GM18499 (cell line): ENCODE measurements around the gene FRMD4A.

Source experiments
- ATAC-seq: cut with Tn5 transposase; IDR thresholded peaks from one replicate; pipeline ENCODE4 v1.9.1; 2021; ENCODE audit warnings: moderate number of reproducible peaks; ENCODE audit not compliant: insufficient read depth, unreplicated experiment

Gene FRMD4A

GRCh38 chr10:13810568-13810967 is 520.2 kb downstream of the FRMD4A start:
- ATAC-seq = no peak

DNA sequence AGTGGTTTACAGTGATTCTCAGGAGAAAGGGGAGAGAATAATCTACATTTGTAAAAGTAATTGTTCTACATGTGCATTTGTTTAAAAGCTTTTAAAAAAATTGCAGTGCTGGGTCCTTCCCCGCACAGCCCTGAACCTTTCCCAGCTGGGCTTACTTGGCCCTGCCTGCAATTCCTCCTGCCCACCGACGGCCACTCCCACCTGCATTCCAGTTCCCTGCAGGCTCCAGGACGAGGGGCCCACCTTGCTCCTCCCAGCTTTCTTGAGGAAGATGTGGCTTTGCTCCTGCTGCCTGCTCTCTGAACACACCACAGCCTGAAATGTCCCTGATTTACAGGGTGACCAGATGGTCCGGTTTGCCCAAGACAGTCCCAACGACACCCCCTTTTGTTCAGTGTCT is 521.3 kb downstream of the FRMD4A start:
- ATAC-seq = no peak

DNA sequence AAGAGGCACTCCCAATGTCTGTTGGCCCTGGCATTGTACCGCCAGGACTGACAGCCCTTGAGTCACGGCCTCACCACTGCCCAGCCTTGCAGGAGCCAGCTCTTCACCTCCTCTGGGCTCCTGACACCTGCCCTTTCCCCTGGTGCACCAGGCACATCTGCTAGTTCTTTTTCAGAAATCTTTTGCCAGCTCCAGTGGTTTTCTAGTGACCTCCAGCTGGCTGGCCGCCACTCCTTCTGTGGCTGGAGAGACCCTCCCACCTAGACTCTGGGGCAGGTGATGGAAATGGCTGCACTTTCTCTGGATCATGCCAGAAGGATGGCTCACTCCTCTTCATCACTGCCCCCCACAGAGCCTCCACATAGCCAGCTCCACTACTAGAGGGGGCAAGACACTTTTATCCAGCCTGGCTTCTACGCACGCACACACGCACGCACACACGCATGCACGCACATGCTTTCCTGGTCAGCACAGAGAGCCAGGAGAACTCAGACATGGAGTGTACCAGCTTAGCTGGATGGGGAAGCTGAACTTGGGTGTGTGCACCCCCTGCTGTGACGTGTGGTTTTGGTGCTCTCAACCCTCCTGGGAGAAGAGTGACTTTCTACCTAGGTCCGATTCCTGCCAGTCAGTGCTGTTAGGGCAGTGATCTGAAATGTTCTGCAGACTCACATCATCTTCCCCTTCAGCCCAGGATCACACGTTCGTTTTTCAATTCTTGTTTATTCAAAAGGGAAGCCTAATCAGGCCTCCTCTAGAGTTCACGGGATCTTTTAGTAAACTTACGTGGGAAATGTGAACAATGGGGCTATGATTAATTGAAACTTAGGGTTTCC is 522.0 kb downstream of the FRMD4A start:
- ATAC-seq = no peak

- ATAC-seq = no peak
These were observed 524.3 kb downstream of the FRMD4A start for GRCh38 chr10:13806419-13806818.

GRCh38 chr10:13803566-13804554 is 526.9 kb downstream of the FRMD4A start:
- no peak for ATAC-seq

- ATAC-seq = no peak
These were observed 528.8 kb downstream of the FRMD4A start for GRCh38 chr10:13801907-13802288.

GRCh38 chr10:13801156-13801906 is 529.4 kb downstream of the FRMD4A start:
- ATAC-seq = no peak

- no peak for ATAC-seq
These were observed 533.6 kb downstream of the FRMD4A start for GRCh38 chr10:13797164-13797563.

GRCh38 chr10:13795653-13796555 is 534.8 kb downstream of the FRMD4A start:
- ATAC-seq = no peak

GRCh38 chr10:13794992-13795612 is 535.6 kb downstream of the FRMD4A start:
- ATAC-seq = no peak

DNA sequence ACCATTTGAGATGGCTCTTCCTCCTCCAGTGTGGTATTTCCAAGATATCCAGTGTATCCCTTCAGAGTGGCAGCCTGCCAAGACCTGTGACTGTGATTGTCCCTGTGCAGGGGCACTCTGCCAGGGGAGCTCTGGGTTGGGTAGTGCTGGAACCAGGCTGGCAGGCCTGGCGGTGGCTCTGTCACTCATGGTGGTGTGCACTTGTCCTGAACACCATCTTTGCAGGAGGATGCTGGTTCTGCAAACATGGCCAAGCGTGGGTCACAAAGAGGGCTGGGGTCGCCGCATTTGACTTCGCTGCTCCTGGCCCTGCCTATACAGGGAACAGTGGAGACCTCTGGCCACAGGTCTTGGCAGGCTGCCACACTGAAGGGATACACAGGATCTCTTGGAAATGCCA is 538.7 kb downstream of the FRMD4A start:
- no peak for ATAC-seq

- no peak for ATAC-seq
These were observed 539.2 kb downstream of the FRMD4A start for GRCh38 chr10:13791483-13791882.

GRCh38 chr10:13790196-13790595 is 540.5 kb downstream of the FRMD4A start:
- ATAC-seq = no peak

DNA sequence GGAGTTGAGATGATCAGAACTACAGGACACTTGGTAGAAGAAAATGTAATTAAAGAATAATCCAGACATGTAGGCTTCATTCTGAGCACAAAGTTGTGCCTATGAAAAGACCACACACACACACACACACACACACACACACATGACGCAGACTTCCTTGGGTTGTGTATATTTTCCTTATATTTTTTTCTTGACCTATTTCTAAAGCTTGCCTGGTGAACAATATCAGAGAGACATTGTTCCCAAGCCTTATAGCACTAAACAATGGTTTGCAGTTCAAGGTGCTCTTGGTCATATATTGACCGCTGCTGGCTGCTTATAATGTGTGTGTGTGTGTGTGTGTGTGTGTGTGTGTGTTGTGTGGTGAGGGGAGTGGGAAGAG is 541.3 kb downstream of the FRMD4A start:
- no peak for ATAC-seq

DNA sequence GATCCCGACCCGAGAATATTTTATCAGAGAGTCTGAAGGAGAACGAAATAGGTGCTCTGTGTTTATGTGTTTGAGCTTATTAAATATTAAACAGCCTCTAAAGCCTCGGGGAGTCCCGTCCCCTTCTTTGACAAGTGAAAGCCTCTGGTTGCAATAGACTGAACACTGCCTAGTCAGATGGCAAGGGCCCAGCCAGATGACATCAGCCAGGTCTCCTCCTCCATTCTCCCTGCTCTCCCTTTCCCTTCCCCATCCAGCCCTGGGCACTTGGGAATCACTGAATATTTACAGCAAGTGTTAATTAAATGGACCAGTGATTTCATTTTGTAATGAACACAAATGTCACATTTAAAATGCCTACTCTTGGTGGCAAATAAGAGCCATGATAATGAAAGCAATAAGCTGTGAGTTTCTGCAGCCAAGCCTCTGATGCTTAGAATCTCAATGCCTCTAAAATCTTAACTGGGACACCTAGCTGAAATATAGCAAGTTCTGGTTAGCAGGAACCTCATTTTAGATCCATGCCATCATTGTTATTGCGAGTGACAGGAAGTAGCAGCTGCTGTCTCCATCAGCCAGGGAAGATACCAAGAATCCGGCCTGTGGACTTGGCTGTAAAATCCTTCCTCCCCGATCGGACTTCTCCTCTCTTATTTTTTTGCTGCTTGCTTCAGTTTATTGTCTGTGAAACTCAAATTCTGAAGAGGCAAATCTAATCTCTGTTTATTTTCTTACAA is 541.8 kb downstream of the FRMD4A start:
- no peak for ATAC-seq

DNA sequence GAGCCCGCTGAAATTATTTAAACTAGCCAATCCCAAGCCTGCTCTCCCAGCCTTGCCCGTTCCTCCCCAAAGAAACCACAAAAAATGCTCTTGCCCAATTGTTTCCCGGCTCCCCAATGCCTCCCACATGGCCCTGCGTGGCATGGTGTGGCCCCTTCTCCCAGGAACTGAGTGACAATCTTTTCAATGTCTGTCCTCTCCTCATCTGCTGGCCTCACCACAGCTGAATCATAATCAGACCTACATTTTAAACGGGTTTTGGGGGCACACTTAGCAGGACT is 542.5 kb downstream of the FRMD4A start:
- no peak for ATAC-seq

GRCh38 chr10:13787015-13787421 is 543.7 kb downstream of the FRMD4A start:
- ATAC-seq = peak; percentile 73

- no peak for ATAC-seq
These were observed 546.7 kb downstream of the FRMD4A start for GRCh38 chr10:13784067-13784466.

GRCh38 chr10:13779748-13780147 is 551.0 kb downstream of the FRMD4A start:
- ATAC-seq = no peak
